B cell (primary cell): ENCODE results near the gene CAMK1D.

Experiments
- CTCF ChIP-seq: fragments of 200-600 bp; IDR thresholded peaks from one replicate; pipeline ENCODE4 v1.8.0; 2022; ENCODE audit warnings: antibody characterized with exemption, mild to moderate bottlenecking
- EZH2 ChIP-seq: IDR thresholded peaks from 2 replicates; pipeline ENCODE4 v1.6.1; 2012; ENCODE audit warnings: borderline replicate concordance, low read depth, mild to moderate bottlenecking, moderate library complexity, low read length; ENCODE audit not compliant: insufficient read depth, poor library complexity, severe bottlenecking

- TF ChIP-seq CTCF (no peak), EZH2 (no peak)
Observed at GRCh38 chr10:12797471-12798262, 448.3 kb downstream of the CAMK1D start.
